ENCODE measurements around the gene SHISA2. TPM values are rescaled to one million over a fixed set of nuclear protein-coding genes. Genes with fewer than 3 reads are reported as not detected.
"Not testable (repeated sequence)": the region's sequence is repeated elsewhere in the genome, so short reads cannot be mapped to it uniquely, and the experiment has no call there.

Gene SHISA2
- total RNA-seq, 1 experiment from 2014 or later = 8.1 TPM

- no peaks in the 10 kb centered on the region for H3K79me2 ChIP-seq (ENCODE audit: insufficient read depth, low read length)
- no peaks in the 10 kb centered on the region for H3K9me3 ChIP-seq (ENCODE audit: control insufficient read depth, low read depth, low read length)
- no peak overlapping the region for H2AFZ ChIP-seq (ENCODE audit: low read length)
- no peak for TF ChIP-seq CTCF (conservative IDR thresholded peaks at IDR 0.05)
- H3K27me3 ChIP-seq (ENCODE audit: insufficient read depth, low read length) = no peaks in the 10 kb centered on the region
- H3K23ac ChIP-seq (ENCODE audit: insufficient read length, low read depth, low read length) = no peak overlapping the region
- H2BK120ac ChIP-seq (ENCODE audit: low read depth, low read length, poor library complexity, severe bottlenecking) = no peak overlapping the region
- no peak overlapping the region for H3K18ac ChIP-seq (ENCODE audit: insufficient read length, low read depth, low read length)
- H2AK5ac ChIP-seq (ENCODE audit: insufficient read length, low read length) = no peak overlapping the region
- no peaks in the 10 kb centered on the region for H3K4me1 ChIP-seq (ENCODE audit: insufficient read depth, low read length)
- no peak overlapping the region for H3K14ac ChIP-seq (ENCODE audit: insufficient read depth, low read length)
- no peak overlapping the region for H4K8ac ChIP-seq (replicated peaks; ENCODE audit: insufficient read length, low read depth, low read length)
- H3K27me3 Mint-ChIP-seq (ENCODE audit: low read depth) = peaks cover 2% of the 10 kb centered on the region; the same call in 1 of the 2 replicates
- no peaks in the 10 kb centered on the region for H3K79me1 ChIP-seq (ENCODE audit: insufficient read depth, low read depth, low read length, poor library complexity, severe bottlenecking)
- H3K4me2 ChIP-seq (ENCODE audit: insufficient read depth, insufficient read length, low read length) = no peak overlapping the region
- no peak overlapping the region for H3K27ac Mint-ChIP-seq
- H2BK12ac ChIP-seq (ENCODE audit: insufficient read length, low read depth, low read length) = no peak overlapping the region
- H2BK15ac ChIP-seq (ENCODE audit: low read depth, low read length) = no peak overlapping the region
- WGBS (ENCODE audit: extremely low coverage, insufficient read length, low lambda C conversion rate) = no CpG with 5 or more reads among the region's 2 CpGs
- no peak overlapping the region for H3K9ac ChIP-seq (ENCODE audit: extremely low read depth, insufficient read length, low read length)
- no peak overlapping the region for H3K27ac ChIP-seq (ENCODE audit: insufficient read length, low read depth, low read length)
- no peak overlapping the region for H3K4me3 Mint-ChIP-seq
- no peak for DNase-seq
- no peaks in the 10 kb centered on the region for H4K20me1 ChIP-seq (ENCODE audit: control insufficient read depth, insufficient read depth, insufficient read length)
- no peak overlapping the region for H4K91ac ChIP-seq (ENCODE audit: insufficient read length, low read depth, low read length)
- H3K36me3 Mint-ChIP-seq (ENCODE audit: insufficient read depth in 1 of 3, low read depth in 3 of 3) = no peaks in the 10 kb centered on the region; a peak in 1 of 7 replicates
- H3T11ph ChIP-seq (ENCODE audit: low read length) = no peak overlapping the region
- peaks cover 4% of the 10 kb centered on the region in 2 experiments; a peak in 2 of 4 replicates for H3K4me1 Mint-ChIP-seq
- no peak overlapping the region for H2BK5ac ChIP-seq (ENCODE audit: insufficient read length, low read length)
- no peak overlapping the region for H2BK20ac ChIP-seq (ENCODE audit: low read depth, low read length, poor library complexity, severe bottlenecking)
- no peak overlapping the region for H3K56ac ChIP-seq (ENCODE audit: insufficient read length, low read depth, low read length)
- no peak overlapping the region for H3K4ac ChIP-seq (ENCODE audit: low read depth, low read length)
- no peaks in the 10 kb centered on the region for H3K9me3 Mint-ChIP-seq
- H4K5ac ChIP-seq (ENCODE audit: insufficient read length, low read depth, low read length) = no peak overlapping the region
- H3K23me2 ChIP-seq (ENCODE audit: insufficient read length, low read depth, low read length, poor library complexity, severe bottlenecking) = no peaks in the 10 kb centered on the region
Observed at GRCh38 chr13:26071691-26072090, 19.9 kb upstream of the SHISA2 start.

GRCh38 chr13:26069642-26070041, 17.8 kb upstream of the SHISA2 start:
- H2BK15ac ChIP-seq (ENCODE audit: low read depth, low read length); H3K27me3 ChIP-seq (ENCODE audit: insufficient read depth, low read length); H4K91ac ChIP-seq (ENCODE audit: insufficient read length, low read depth, low read length); H3K9me3 ChIP-seq (ENCODE audit: control insufficient read depth, low read depth, low read length); H3K18ac ChIP-seq (ENCODE audit: insufficient read length, low read depth, low read length); H3K14ac ChIP-seq (ENCODE audit: insufficient read depth, low read length); H2AFZ ChIP-seq (ENCODE audit: low read length); H3K36me3 Mint-ChIP-seq (ENCODE audit: insufficient read depth in 1 of 3, low read depth in 3 of 3); H3K4ac ChIP-seq (ENCODE audit: low read depth, low read length); H4K8ac ChIP-seq (replicated peaks; ENCODE audit: insufficient read length, low read depth, low read length); H3K79me2 ChIP-seq (ENCODE audit: insufficient read depth, low read length); H4K20me1 ChIP-seq (ENCODE audit: control insufficient read depth, insufficient read depth, insufficient read length); H3K23ac ChIP-seq (ENCODE audit: insufficient read length, low read depth, low read length); H2BK20ac ChIP-seq (ENCODE audit: low read depth, low read length, poor library complexity, severe bottlenecking); H3K23me2 ChIP-seq (ENCODE audit: insufficient read length, low read depth, low read length, poor library complexity, severe bottlenecking); H3K4me1 Mint-ChIP-seq; H2BK120ac ChIP-seq (ENCODE audit: low read depth, low read length, poor library complexity, severe bottlenecking); H3K9ac ChIP-seq (ENCODE audit: extremely low read depth, insufficient read length, low read length); H3K27ac ChIP-seq (ENCODE audit: insufficient read length, low read depth, low read length); DNase-seq; H3K79me1 ChIP-seq (ENCODE audit: insufficient read depth, low read depth, low read length, poor library complexity, severe bottlenecking); H3K27me3 Mint-ChIP-seq (ENCODE audit: low read depth); H2BK12ac ChIP-seq (ENCODE audit: insufficient read length, low read depth, low read length); H3K4me1 ChIP-seq (ENCODE audit: insufficient read depth, low read length); H3K4me3 Mint-ChIP-seq; H2BK5ac ChIP-seq (ENCODE audit: insufficient read length, low read length); H3K9me3 Mint-ChIP-seq; H3T11ph ChIP-seq (ENCODE audit: low read length); H3K4me2 ChIP-seq (ENCODE audit: insufficient read depth, insufficient read length, low read length); H3K27ac Mint-ChIP-seq; H2AK5ac ChIP-seq (ENCODE audit: insufficient read length, low read length); H3K56ac ChIP-seq (ENCODE audit: insufficient read length, low read depth, low read length); H4K5ac ChIP-seq (ENCODE audit: insufficient read length, low read depth, low read length): not testable (repeated sequence)
- WGBS (ENCODE audit: extremely low coverage, insufficient read length, low lambda C conversion rate) = no CpG with 5 or more reads among the region's 8 CpGs
